ENCODE measurements around the gene OR8A1.
"Not testable (repeated sequence)": the region's sequence is repeated elsewhere in the genome, so short reads cannot be mapped to it uniquely, and the experiment has no call there.

OR8A1 gene

GRCh38 chr11:124595302-124595701 is 25.5 kb downstream of the OR8A1 start:
- DNase-seq (ENCODE audit: low read depth), result no peak

GRCh38 chr11:124597626-124598025 is 27.8 kb downstream of the OR8A1 start:
- DNase-seq (ENCODE audit: low read depth), result no peak

GRCh38 chr11:124600621-124601320 is 31.0 kb downstream of the OR8A1 start:
- no peak for DNase-seq (ENCODE audit: low read depth)

- no peak for DNase-seq (ENCODE audit: low read depth)
These were observed 32.4 kb downstream of the OR8A1 start for GRCh38 chr11:124602193-124602592.

- not testable (repeated sequence) for DNase-seq (ENCODE audit: low read depth)
These were observed 32.9 kb downstream of the OR8A1 start for GRCh38 chr11:124602723-124603122.

- DNase-seq (ENCODE audit: low read depth), result no peak
These were observed 35.9 kb downstream of the OR8A1 start for GRCh38 chr11:124605719-124606118.

- DNase-seq (ENCODE audit: low read depth), result no peak
These were observed 38.4 kb downstream of the OR8A1 start for GRCh38 chr11:124608147-124608546.

- no peak for DNase-seq (ENCODE audit: low read depth)
These were observed 40.5 kb downstream of the OR8A1 start for GRCh38 chr11:124610295-124610694.

GRCh38 chr11:124611064-124611463 is 41.3 kb downstream of the OR8A1 start, which contains the start of gene PANX3:
PANX3 (plus strand) TSS chr11:124611428; CDS start chr11:124611557, 129 bp downstream.
- DNase-seq (ENCODE audit: low read depth), result no peak

GRCh38 chr11:124612045-124612444 is 42.2 kb downstream of the OR8A1 start:
- DNase-seq (ENCODE audit: low read depth), result no peak

GRCh38 chr11:124612567-124613246 is 42.9 kb downstream of the OR8A1 start:
- no peak for DNase-seq (ENCODE audit: low read depth)

GRCh38 chr11:124618863-124619262 is 49.1 kb downstream of the OR8A1 start:
- no peak for DNase-seq (ENCODE audit: low read depth)

All from fibroblast of the conjunctiva (primary cell).